ENCODE results near the gene P2RX4. TPM values are rescaled to one million over a fixed set of nuclear protein-coding genes. Genes with fewer than 3 reads are reported as not detected.

Gene P2RX4
- total and polyA plus RNA-seq, 9 donors: 9.7 to 16.2 (median 13.2) TPM

DNA sequence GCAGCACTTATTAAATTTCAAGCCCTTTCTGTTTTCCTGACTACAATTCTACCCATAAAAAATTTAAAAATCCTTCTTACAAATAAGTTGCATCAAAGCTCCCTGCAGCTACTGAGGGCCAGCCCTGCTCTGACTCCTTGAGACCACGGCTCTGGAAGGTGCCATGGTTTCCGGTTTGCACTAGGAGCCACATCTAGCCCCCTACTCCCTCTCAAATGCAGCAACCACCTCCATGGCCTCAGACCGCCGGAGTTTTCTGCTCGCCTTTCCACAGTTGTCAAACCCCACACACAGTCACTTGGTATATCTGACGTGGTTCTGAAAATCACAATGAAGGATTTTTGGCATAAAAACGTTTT is 30.1 kb downstream of the P2RX4 start:
- H3K4me1 ChIP-seq (ENCODE audit: control insufficient read depth, insufficient read depth, low read length): peaks cover 30% of the 10 kb centered on the region
- peak overlapping the region; percentile 52 for H3K27ac ChIP-seq (ENCODE audit: low read length)
- 59% methylated on average over 6 of the region's 7 CpGs for WGBS (ENCODE audit: insufficient coverage)
- no peaks in the 10 kb centered on the region for H3K9me3 ChIP-seq (replicated peaks; ENCODE audit: control insufficient read depth, low read depth, low read length)
- no peaks in the 10 kb centered on the region for H3K27me3 ChIP-seq (ENCODE audit: control insufficient read depth, insufficient read depth, low read length)
- no peak for DNase-seq
- peaks cover 40% of the 10 kb centered on the region for H3K36me3 ChIP-seq (ENCODE audit: control insufficient read depth, insufficient read depth, low read length)
- H3K4me3 ChIP-seq (ENCODE audit: low read length): no peak overlapping the region

DNA sequence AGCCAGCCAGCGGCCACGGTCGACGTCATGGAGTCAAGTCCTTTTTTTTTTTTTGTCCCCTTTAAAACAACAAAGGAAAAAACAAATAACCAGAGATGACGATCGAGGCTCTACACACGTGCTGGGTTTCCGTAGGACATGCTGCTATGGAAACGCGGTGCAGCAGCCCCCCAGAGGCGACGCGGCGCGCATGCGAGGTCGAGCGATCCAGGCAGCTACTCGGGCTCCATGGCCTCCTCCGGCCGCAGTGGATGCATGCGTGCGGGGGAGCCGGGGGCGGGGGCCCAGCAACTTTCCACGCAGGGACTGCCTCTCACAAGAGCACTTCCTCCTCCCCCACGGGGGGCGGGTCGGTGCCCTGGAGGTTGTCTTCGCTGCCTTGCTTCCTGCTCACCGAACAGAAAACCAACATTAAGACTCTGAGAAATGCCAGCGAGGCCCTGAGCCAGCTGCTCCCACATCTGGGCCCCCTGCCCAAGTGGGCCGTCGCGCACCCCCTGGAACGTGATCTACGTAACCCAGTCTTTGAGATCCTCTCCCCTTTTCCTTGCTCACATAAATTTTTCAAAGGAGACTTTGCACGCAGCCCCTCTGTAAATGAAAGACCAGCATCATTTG is 30.7 kb downstream of the P2RX4 start:
- peak overlapping the region; percentile 52 for H3K27ac ChIP-seq (ENCODE audit: low read length)
- H3K36me3 ChIP-seq (ENCODE audit: control insufficient read depth, insufficient read depth, low read length): peaks cover 41% of the 10 kb centered on the region
- peak; percentile 89 for DNase-seq

GRCh38 chr12:121241156-121241970 is 31.4 kb downstream of the P2RX4 start:
- peak; percentile 29 for DNase-seq

More for the DNA sequence above, 30.7 kb downstream of the P2RX4 start:
- H3K9me3 ChIP-seq (replicated peaks; ENCODE audit: control insufficient read depth, low read depth, low read length): no peaks in the 10 kb centered on the region
- peaks cover 30% of the 10 kb centered on the region for H3K4me1 ChIP-seq (ENCODE audit: control insufficient read depth, insufficient read depth, low read length)
- H3K27me3 ChIP-seq (ENCODE audit: control insufficient read depth, insufficient read depth, low read length): no peaks in the 10 kb centered on the region
- WGBS (ENCODE audit: insufficient coverage): 24% methylated on average over 36 of the region's 38 CpGs
- H3K4me3 ChIP-seq (ENCODE audit: low read length): peak overlapping the region; percentile 24

GRCh38 chr12:121245031-121245430 is 35.1 kb downstream of the P2RX4 start:
- 83% methylated on average over 8 of the region's 14 CpGs for WGBS (ENCODE audit: insufficient coverage)
- no peak for DNase-seq
- no peak overlapping the region for H3K27ac ChIP-seq (ENCODE audit: low read length)
- no peaks in the 10 kb centered on the region for H3K27me3 ChIP-seq (ENCODE audit: control insufficient read depth, insufficient read depth, low read length)
- H3K4me1 ChIP-seq (ENCODE audit: control insufficient read depth, insufficient read depth, low read length): peaks cover 15% of the 10 kb centered on the region
- no peaks in the 10 kb centered on the region for H3K9me3 ChIP-seq (replicated peaks; ENCODE audit: control insufficient read depth, low read depth, low read length)
- H3K36me3 ChIP-seq (ENCODE audit: control insufficient read depth, insufficient read depth, low read length): peaks cover 60% of the 10 kb centered on the region
- no peak overlapping the region for H3K4me3 ChIP-seq (ENCODE audit: low read length)

More at GRCh38 chr12:121241156-121241970, 31.4 kb downstream of the P2RX4 start:
- peaks cover 30% of the 10 kb centered on the region for H3K4me1 ChIP-seq (ENCODE audit: control insufficient read depth, insufficient read depth, low read length)
- H3K36me3 ChIP-seq (ENCODE audit: control insufficient read depth, insufficient read depth, low read length): peaks cover 36% of the 10 kb centered on the region
- 65% methylated on average over 7 of the region's 17 CpGs for WGBS (ENCODE audit: insufficient coverage)
- no peaks in the 10 kb centered on the region for H3K9me3 ChIP-seq (replicated peaks; ENCODE audit: control insufficient read depth, low read depth, low read length)
- H3K27ac ChIP-seq (ENCODE audit: low read length): peak overlapping the region; percentile 52
- no peaks in the 10 kb centered on the region for H3K27me3 ChIP-seq (ENCODE audit: control insufficient read depth, insufficient read depth, low read length)
- peak overlapping the region; percentile 24 for H3K4me3 ChIP-seq (ENCODE audit: low read length)

DNA sequence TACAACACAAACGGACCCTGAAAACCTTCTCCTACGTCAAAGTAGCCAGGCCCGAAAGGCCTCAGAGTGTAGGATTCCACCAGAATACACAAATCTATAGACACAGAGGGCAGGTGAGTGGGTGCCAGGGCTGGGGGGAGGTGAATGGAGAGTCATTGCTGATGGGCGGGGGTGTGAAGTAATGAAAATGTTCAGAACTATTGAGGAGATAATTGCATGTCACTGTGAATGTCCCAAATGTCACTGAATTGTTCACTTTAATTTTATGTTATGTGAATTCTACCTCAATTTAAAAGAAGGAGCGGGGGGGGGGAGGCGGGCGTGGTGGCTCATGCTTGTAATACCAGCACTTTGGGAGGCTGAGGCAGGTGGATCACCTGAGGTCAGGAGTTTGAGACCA is 36.0 kb downstream of the P2RX4 start:
- Histone ChIP-seq H3K4me3 (ENCODE audit: low read length) (no peak overlapping the region), H3K9me3 (replicated peaks; ENCODE audit: control insufficient read depth, low read depth, low read length) (no peaks in the 10 kb centered on the region), H3K27me3 (ENCODE audit: control insufficient read depth, insufficient read depth, low read length) (no peaks in the 10 kb centered on the region), H3K4me1 (ENCODE audit: control insufficient read depth, insufficient read depth, low read length) (peaks cover 6% of the 10 kb centered on the region), H3K36me3 (ENCODE audit: control insufficient read depth, insufficient read depth, low read length) (peaks cover 69% of the 10 kb centered on the region), H3K27ac (ENCODE audit: low read length) (no peak overlapping the region)
- DNase-seq: no peak
- WGBS (ENCODE audit: insufficient coverage): 80% methylated on average over 1 of the region's 7 CpGs

GRCh38 chr12:121246893-121247557 is 37.1 kb downstream of the P2RX4 start:
- no peaks in the 10 kb centered on the region for H3K4me1 ChIP-seq (ENCODE audit: control insufficient read depth, insufficient read depth, low read length)
- H3K4me3 ChIP-seq (ENCODE audit: low read length): no peak overlapping the region
- H3K27me3 ChIP-seq (ENCODE audit: control insufficient read depth, insufficient read depth, low read length): no peaks in the 10 kb centered on the region
- no peak overlapping the region for H3K27ac ChIP-seq (ENCODE audit: low read length)
- H3K36me3 ChIP-seq (ENCODE audit: control insufficient read depth, insufficient read depth, low read length): peaks cover 72% of the 10 kb centered on the region
- no peaks in the 10 kb centered on the region for H3K9me3 ChIP-seq (replicated peaks; ENCODE audit: control insufficient read depth, low read depth, low read length)
- 87% methylated on average over 16 of the region's 16 CpGs for WGBS (ENCODE audit: insufficient coverage)
- no peak for DNase-seq

DNA sequence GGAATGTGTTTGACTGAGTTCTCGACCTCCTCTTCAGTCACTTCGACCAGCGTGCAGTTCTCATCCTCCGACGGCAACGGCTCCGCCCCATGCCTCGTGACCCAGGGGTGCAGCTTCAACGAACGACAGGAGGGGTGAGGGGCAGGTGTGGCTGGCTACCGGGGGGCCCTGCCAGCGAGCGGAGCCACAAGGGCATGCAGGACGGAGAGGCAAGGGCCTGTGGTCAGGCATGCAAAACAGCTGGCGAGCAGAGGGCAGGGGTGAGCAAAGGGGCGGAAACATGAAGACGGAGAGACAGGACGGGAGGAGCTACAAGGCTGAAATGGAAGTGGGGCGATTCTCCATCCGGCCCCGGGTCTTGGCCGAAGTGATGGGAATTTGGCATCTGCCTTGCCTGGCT is 38.7 kb downstream of the P2RX4 start:
- whole genome bisulfite sequencing (ENCODE audit: insufficient coverage): 87% methylated on average over 20 of the region's 22 CpGs
- Histone ChIP-seq H3K36me3 (ENCODE audit: control insufficient read depth, insufficient read depth, low read length) (peaks cover 80% of the 10 kb centered on the region), H3K27ac (ENCODE audit: low read length) (no peak overlapping the region), H3K4me3 (ENCODE audit: low read length) (no peak overlapping the region), H3K9me3 (replicated peaks; ENCODE audit: control insufficient read depth, low read depth, low read length) (no peaks in the 10 kb centered on the region), H3K27me3 (ENCODE audit: control insufficient read depth, insufficient read depth, low read length) (no peaks in the 10 kb centered on the region), H3K4me1 (ENCODE audit: control insufficient read depth, insufficient read depth, low read length) (no peaks in the 10 kb centered on the region)
- no peak for DNase-seq

DNA sequence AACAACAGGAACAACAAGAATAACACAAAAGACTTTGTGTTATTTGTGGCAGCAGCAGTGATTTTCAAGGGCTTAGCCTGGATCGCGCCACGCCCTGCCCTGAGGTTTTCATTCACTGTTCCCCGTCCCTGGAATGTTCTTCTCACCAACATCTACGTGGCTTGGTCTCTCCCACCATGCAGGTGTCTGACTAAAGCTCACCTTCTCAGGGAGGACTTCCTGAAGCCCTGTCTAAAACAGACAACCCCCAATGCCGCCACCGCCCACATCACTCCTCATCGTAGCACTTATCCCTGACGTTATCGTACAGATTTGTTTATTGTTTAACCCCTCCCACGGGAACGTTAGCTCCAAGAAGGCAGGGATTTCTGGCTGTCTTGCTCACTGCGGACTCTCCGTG is 40.4 kb downstream of the P2RX4 start:
- no peak overlapping the region for H3K4me3 ChIP-seq (ENCODE audit: low read length)
- no peaks in the 10 kb centered on the region for H3K4me1 ChIP-seq (ENCODE audit: control insufficient read depth, insufficient read depth, low read length)
- H3K9me3 ChIP-seq (replicated peaks; ENCODE audit: control insufficient read depth, low read depth, low read length): no peaks in the 10 kb centered on the region
- H3K27me3 ChIP-seq (ENCODE audit: control insufficient read depth, insufficient read depth, low read length): no peaks in the 10 kb centered on the region
- H3K36me3 ChIP-seq (ENCODE audit: control insufficient read depth, insufficient read depth, low read length): peaks cover 78% of the 10 kb centered on the region
- WGBS (ENCODE audit: insufficient coverage): 85% methylated on average over 12 of the region's 14 CpGs
- no peak overlapping the region for H3K27ac ChIP-seq (ENCODE audit: low read length)
- no peak for DNase-seq

- no peaks in the 10 kb centered on the region for H3K4me1 ChIP-seq (ENCODE audit: control insufficient read depth, insufficient read depth, low read length)
- no peak for DNase-seq
- H3K4me3 ChIP-seq (ENCODE audit: low read length): no peak overlapping the region
- peaks cover 75% of the 10 kb centered on the region for H3K36me3 ChIP-seq (ENCODE audit: control insufficient read depth, insufficient read depth, low read length)
- no peaks in the 10 kb centered on the region for H3K27me3 ChIP-seq (ENCODE audit: control insufficient read depth, insufficient read depth, low read length)
- no CpG with 5 or more reads among the region's 2 CpGs for WGBS (ENCODE audit: insufficient coverage)
- no peaks in the 10 kb centered on the region for H3K9me3 ChIP-seq (replicated peaks; ENCODE audit: control insufficient read depth, low read depth, low read length)
- no peak overlapping the region for H3K27ac ChIP-seq (ENCODE audit: low read length)
Observed at GRCh38 chr12:121251838-121252237, 41.9 kb downstream of the P2RX4 start.

DNA sequence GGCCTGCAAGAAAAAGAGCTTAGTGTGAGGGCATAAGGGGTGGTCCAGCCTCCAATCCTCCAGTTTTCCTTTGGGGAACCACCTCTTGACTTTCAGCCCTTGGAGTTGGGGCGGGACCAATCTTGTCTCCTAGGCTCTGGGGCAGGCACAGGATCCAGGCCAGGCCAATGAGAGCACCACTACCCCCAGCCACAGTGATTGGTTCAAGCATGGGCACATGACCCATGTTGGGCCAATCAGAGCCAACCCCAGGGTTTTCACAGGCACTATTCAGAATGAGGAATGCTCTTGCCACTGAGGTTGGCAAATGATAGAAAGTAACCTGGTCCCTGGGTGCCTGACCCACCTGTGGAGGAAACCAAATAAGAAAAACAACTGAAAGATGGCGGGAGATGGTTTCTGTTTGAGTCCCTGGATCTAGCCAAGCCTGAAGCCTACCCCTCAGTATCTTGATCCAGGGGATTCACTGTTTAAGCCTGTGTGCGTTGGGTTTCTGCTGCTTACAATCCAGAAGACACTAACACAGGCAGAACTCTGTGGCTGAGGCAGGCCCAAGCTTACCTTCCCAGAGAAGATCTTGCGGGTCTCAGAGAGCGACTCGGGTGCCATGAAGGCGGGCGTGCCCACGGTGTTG is 42.9 kb downstream of the P2RX4 start:
- Histone ChIP-seq H3K4me3 (ENCODE audit: low read length) (no peak overlapping the region), H3K4me1 (ENCODE audit: control insufficient read depth, insufficient read depth, low read length) (no peaks in the 10 kb centered on the region), H3K36me3 (ENCODE audit: control insufficient read depth, insufficient read depth, low read length) (peaks cover 66% of the 10 kb centered on the region), H3K27me3 (ENCODE audit: control insufficient read depth, insufficient read depth, low read length) (no peaks in the 10 kb centered on the region), H3K27ac (ENCODE audit: low read length) (no peak overlapping the region), H3K9me3 (replicated peaks; ENCODE audit: control insufficient read depth, low read depth, low read length) (no peaks in the 10 kb centered on the region)
- DNase-seq: no peak
- 97% methylated on average over 5 of the region's 9 CpGs for WGBS (ENCODE audit: insufficient coverage)

Data from muscle of leg (tissue), 11 donors.